ENCODE results near the gene RAD18.

RAD18 gene

GRCh38 chr3:8834974-8835373 is 128.3 kb downstream of the RAD18 start:
- no peak for DNase-seq

DNA sequence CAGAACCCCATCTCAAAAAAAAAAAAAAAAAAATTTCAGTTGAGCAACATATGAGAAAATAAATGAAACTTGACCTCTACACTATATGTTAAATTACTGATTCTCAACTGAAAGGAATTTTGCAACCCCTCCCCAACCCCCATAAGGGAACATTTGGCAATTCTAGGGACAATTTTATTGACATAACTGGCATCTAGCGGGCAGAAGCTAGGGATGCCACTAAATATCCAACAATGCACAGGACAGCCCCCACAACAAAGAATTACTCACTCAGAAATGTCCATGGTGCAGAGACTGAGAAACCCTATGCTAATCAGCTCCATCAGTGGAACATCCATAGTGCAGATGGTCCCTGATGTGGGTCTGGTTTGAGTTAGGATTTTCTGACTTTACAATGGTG is 135.6 kb downstream of the RAD18 start:
- no peak for DNase-seq
